ENCODE measurements around the gene H2BW1.
"Not testable (repeated sequence)": the region's sequence is repeated elsewhere in the genome, so short reads cannot be mapped to it uniquely, and the experiment has no call there.

The H2BW1 gene

GRCh38 chrX:104013606-104014005 is at the start of gene H2BW1:
Gene H2BW1, minus strand, starts transcription at chrX:104013708. Its CDS starts 132 bp downstream, at chrX:104013576.
- no peak for DNase-seq

DNA sequence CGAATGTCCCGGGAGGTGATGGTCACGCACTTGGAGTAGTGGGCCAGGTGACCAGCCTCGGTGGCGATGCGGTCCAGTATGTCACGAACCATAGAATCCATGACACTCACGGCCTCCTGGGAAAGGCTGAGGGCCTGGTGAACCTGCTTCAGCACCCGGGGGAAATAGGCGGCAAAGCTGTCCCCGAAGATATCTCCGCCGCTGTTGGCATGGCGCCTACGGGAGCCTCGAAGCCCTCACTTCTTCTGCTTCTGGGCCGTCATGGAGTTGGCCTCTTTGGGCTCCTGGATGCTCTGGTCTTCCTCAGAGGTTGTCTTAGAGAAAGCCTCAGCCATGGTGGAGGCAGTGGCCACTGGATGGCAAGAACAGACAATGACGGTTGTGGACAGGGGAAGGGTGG is 49.1 kb upstream of the H2BW1 start:
- not testable (repeated sequence) for DNase-seq

GRCh38 chrX:104054956-104055355 is 41.4 kb upstream of the H2BW1 start:
- DNase-seq: not testable (repeated sequence)

DNA sequence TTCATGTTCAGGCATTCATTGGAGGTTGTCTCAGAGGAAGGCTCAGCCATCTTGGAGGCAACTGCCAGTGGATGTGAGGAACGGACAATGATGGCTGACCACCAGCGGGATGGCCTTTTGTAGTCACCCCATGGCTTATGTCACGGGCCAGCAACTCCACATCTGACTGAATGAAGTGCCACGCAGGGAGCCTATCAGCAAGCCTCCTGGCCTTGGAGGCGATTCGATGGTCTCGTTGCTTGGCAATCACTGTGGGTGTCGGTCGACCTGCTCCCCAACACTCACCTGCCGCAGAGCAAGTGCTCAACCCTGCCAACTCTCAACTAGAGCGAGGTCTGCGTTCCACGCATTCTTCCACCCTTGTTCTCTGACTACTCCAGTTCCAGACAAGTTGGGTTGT is 33.7 kb upstream of the H2BW1 start:
- DNase-seq: no peak

DNA sequence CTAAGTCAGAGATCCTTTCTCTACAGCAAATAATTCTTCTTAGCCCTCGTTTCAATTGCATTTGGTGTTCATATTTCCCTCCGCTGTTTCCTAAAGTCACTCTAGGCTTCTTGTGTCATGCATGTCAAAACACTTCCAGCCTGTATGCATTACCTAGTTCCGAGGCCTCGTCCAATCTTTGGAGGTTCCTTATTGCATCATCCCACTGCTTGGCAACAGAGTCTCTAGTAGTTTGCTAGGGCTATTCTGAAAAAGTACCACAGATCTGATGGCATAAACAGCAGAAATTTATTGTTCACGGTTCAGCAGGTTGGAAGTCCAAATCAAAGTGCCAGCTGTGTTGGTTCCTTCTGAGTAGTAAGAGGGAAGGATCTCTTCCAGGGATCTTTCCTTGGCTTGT is 32.1 kb upstream of the H2BW1 start:
- no peak for DNase-seq

GRCh38 chrX:104041003-104041402 is 27.5 kb upstream of the H2BW1 start:
- DNase-seq: no peak

GRCh38 chrX:104039689-104040505 is 26.4 kb upstream of the H2BW1 start, which contains the start of gene H2BW2:
Gene H2BW2, plus strand, starts transcription at chrX:104039956. Its CDS starts 39 bp downstream, at chrX:104039995.
- DNase-seq: no peak

GRCh38 chrX:104018126-104018525 is 4.6 kb upstream of the H2BW1 start:
- no peak for DNase-seq

DNA sequence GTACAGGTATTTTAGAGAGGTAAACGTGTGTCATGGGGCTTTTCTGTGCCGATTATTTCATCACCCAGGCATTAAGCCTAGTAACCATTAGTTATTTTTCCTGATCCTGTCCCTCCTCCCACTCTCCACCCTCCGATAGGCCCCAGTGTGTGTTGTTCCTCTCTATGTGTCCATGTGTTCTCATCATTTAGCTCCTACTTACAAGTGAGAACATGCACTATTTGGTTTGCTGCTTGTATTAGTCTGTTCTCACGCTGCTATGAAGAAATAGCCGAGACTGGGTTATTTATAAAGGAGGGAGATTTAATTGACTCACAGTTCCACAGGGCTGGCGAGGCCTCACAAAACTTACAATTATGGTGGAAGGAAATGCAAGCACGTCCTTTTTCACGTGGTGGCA is 2.1 kb upstream of the H2BW1 start:
- not testable (repeated sequence) for DNase-seq

DNA sequence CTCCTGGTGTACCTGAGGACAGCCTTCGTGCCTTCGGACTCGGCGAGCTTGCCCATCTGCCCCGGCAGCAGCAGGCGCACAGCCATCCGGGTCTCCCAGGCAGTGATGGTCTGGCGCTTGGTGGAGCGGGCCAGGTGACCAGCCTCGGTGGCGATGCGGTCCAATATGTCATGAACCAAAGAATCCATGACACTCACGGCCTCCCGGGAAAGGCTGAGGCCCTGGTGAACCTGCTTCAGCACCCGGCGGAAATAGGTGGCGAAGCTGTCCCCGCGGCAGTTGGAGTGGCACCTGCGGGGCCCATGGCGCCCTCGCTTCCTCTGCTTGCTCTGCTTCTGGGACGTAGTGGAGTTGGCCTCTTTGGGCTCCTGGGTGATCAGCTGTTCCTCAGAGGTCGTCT is 350 bp downstream of the H2BW1 start:
- no peak for DNase-seq

GRCh38 chrX:104008831-104009230 is 4.7 kb downstream of the H2BW1 start:
- no peak for DNase-seq

DNA sequence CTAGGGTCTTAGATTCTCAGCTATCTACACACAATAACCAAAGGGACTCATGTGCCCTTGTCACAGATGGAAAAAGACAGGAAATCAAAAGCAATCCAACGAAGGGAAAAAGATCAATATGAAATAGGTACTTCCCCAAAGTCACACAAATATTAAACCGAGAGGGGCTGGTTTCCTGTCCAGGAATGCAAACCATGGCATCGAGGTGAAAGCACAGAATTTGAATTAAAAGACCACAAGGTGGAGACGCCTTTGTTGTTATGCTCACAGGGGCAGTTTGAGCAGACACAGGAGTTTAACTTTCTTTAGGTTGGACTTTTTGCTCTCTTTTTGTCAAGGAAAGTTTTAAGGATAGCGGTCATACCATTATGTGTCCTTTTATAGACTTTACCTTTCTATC is 14.3 kb downstream of the H2BW1 start:
- DNase-seq: no peak

GRCh38 chrX:103983508-103983907 is 30.0 kb downstream of the H2BW1 start:
- DNase-seq: not testable (repeated sequence)

GRCh38 chrX:103962411-103963278 is 50.9 kb downstream of the H2BW1 start, which contains the start of gene TMSB15B:
Gene TMSB15B, plus strand, starts transcription at chrX:103962627.
- not testable (repeated sequence) for DNase-seq
